H1 (cell line): ENCODE results near the gene ZSWIM4. TPM values are rescaled to one million over a fixed set of nuclear protein-coding genes. Genes with fewer than 3 reads are reported as not detected.
A peak's percentile ranks its signal among the peaks of the same experiment; 100 is the strongest.

Source experiments
- CTCF ChIA-PET: fragments of 300-600 bp; sonication (Branson Sonifier 250); formaldehyde crosslinking; loops from one replicate; lab custom pipeline; 2021; ENCODE audit not compliant: partially characterized antibody; lab: Charles Lee
- POLR2A ChIA-PET: fragments of 300-600 bp; sonication (Branson Sonifier 250); formaldehyde crosslinking; loops from one replicate; lab custom pipeline; 2021; ENCODE audit warnings: inconsistent platforms; ENCODE audit not compliant: partially characterized antibody; lab: Charles Lee
- DNase-seq, 2 experiments: peaks; one replicate each; pipeline versions ENCODE4 v3.0.0 to v3.0.0-alpha.2; 2010 to 2022; ENCODE audit warnings: low spot score in 2 of 2, low read depth in 1 of 2, mixed read lengths in 1 of 2
- FAIRE-seq: peaks from 2 replicates; lab custom pipeline; 2011; peaks lifted over from hg19 to GRCh38; lab: Jason Lieb, UNC
- H2AFZ ChIP-seq: 2 replicates; pipeline ENCODE4 v1.8.1; 2012; ENCODE audit warnings: low read length, inconsistent platforms
- H2AK5ac ChIP-seq: 2 replicates; pipeline ENCODE4 v1.6.1; 2013; ENCODE audit warnings: low read depth, low read length
- H2BK120ac ChIP-seq: replicated peaks from 2 replicates; pipeline ENCODE3; 2013; ENCODE audit warnings: low read depth, low read length, inconsistent platforms
- H2BK12ac ChIP-seq: 2 replicates; pipeline ENCODE4 v1.6.1; 2013; ENCODE audit warnings: low read depth, low read length
- H2BK15ac ChIP-seq: 2 replicates; pipeline ENCODE4 v1.6.1; 2013; ENCODE audit warnings: low read length
- H2BK20ac ChIP-seq: 2 replicates; pipeline ENCODE4 v1.6.1; 2013; ENCODE audit warnings: low read length
- H2BK5ac ChIP-seq: 2 replicates; pipeline ENCODE4 v1.6.1; 2013; ENCODE audit warnings: low read depth, low read length
- H3K14ac ChIP-seq: 2 replicates; pipeline ENCODE4 v1.6.1; 2013; ENCODE audit warnings: inconsistent platforms; ENCODE audit not compliant: insufficient read length
- H3K18ac ChIP-seq: 2 replicates; pipeline ENCODE4 v1.6.1; 2013; ENCODE audit warnings: low read length; ENCODE audit errors: extremely low read depth
- H3K23ac ChIP-seq: 2 replicates; pipeline ENCODE4 v1.6.1; 2013; ENCODE audit warnings: inconsistent platforms; ENCODE audit not compliant: insufficient read length
- H3K23me2 ChIP-seq: 2 replicates; pipeline ENCODE4 v1.6.1; 2013; ENCODE audit warnings: low read depth, low read length
- H3K27ac ChIP-seq: 2 replicates; pipeline ENCODE4 v1.6.1; 2011; ENCODE audit warnings: low read depth, low read length, inconsistent platforms
- H3K27me3 ChIP-seq, 4 experiments: replicated peaks in 1 of 4; 1 replicate in 1 of 4; 2 replicates in 3 of 4; pipeline versions ENCODE4 v1.6.1 to v1.8.1; 2011 to 2013; ENCODE audit warnings: low read length in 3 of 4, mild to moderate bottlenecking in 3 of 4, inconsistent platforms in 2 of 4, mixed read lengths in 2 of 4, moderate library complexity in 1 of 4; ENCODE audit not compliant: control insufficient read depth in 3 of 4, insufficient read depth in 3 of 4; ENCODE audit errors: extremely low read depth in 1 of 4
- H3K36me3 ChIP-seq, 4 experiments: 2 replicates each; pipeline versions ENCODE4 v1.6.1 to v1.8.1; 2011 to 2013; ENCODE audit warnings: mild to moderate bottlenecking in 4 of 4, low read length in 3 of 4, moderate library complexity in 2 of 4, control low read depth in 1 of 4, inconsistent platforms in 1 of 4; ENCODE audit not compliant: insufficient read depth in 4 of 4, control insufficient read depth in 2 of 4
- H3K4ac ChIP-seq: replicated peaks from 2 replicates; pipeline ENCODE3; 2013; ENCODE audit warnings: low read length, low read depth, mixed read lengths, inconsistent platforms; ENCODE audit not compliant: insufficient read length
- H3K4me1 ChIP-seq, 4 experiments: replicated peaks in 1 of 4; 1 replicate in 1 of 4; 2 replicates in 3 of 4; pipeline versions ENCODE4 v1.6.1 to v1.8.1; 2011 to 2013; ENCODE audit warnings: low read length in 3 of 4, inconsistent platforms in 2 of 4, mixed read lengths in 1 of 4; ENCODE audit not compliant: insufficient read depth in 4 of 4, control insufficient read depth in 3 of 4
- H3K4me2 ChIP-seq, 2 experiments: 2 replicates each; pipeline versions ENCODE4 v1.6.1 to v1.8.1; 2011 to 2013; ENCODE audit warnings: low read depth in 2 of 2, low read length in 2 of 2, control low read depth in 1 of 2, inconsistent platforms in 1 of 2, mild to moderate bottlenecking in 1 of 2; ENCODE audit not compliant: insufficient read depth in 1 of 2
- H3K4me3 ChIP-seq, 4 experiments: fragments of 200-600, 300-600 bp in 1 of 4; sonication (generic), shearing (Covaris generic), sonication (Bioruptor Twin) in 1 of 4; 2 replicates each; pipeline versions ENCODE4 v1.5.1 to v1.8.1; 2011 to 2016; ENCODE audit warnings: low read length in 4 of 4, low read depth in 3 of 4, control low read depth in 2 of 4, inconsistent platforms in 2 of 4, mild to moderate bottlenecking in 2 of 4, mixed read lengths in 1 of 4, moderate library complexity in 1 of 4; ENCODE audit not compliant: insufficient read depth in 2 of 4; ENCODE audit errors: extremely low read depth in 1 of 4
- H3K56ac ChIP-seq: replicated peaks from 2 replicates; pipeline ENCODE3; 2013; ENCODE audit warnings: low read depth, mild to moderate bottlenecking, mixed read lengths, low read length, inconsistent platforms; ENCODE audit not compliant: insufficient read length
- H3K79me1 ChIP-seq: 2 replicates; pipeline ENCODE4 v1.6.1; 2013; ENCODE audit warnings: low read depth, low read length, control low read depth
- H3K79me2 ChIP-seq, 2 experiments: 2 replicates each; pipeline versions ENCODE4 v1.6.1 to v1.8.1; 2012 to 2013; ENCODE audit warnings: low read length in 2 of 2, mild to moderate bottlenecking in 2 of 2, inconsistent platforms in 1 of 2; ENCODE audit not compliant: insufficient read depth in 2 of 2, control insufficient read depth in 1 of 2
- H3K9ac ChIP-seq, 4 experiments: replicated peaks in 1 of 4; 1 replicate in 1 of 4; 2 replicates in 3 of 4; pipeline versions ENCODE4 v1.6.1 to v1.8.1; 2011 to 2013; ENCODE audit warnings: low read depth in 3 of 4, low read length in 3 of 4, control low read depth in 2 of 4, mild to moderate bottlenecking in 2 of 4, moderate library complexity in 2 of 4, inconsistent platforms in 1 of 4; ENCODE audit errors: extremely low read depth in 1 of 4
- H3K9me3 ChIP-seq, 2 experiments: 2 replicates each; pipeline versions ENCODE4 v1.6.1 to v1.8.1; 2012 to 2013; ENCODE audit warnings: mild to moderate bottlenecking in 2 of 2, moderate library complexity in 2 of 2, control low read depth in 1 of 2, inconsistent platforms in 1 of 2, low read depth in 1 of 2, low read length in 1 of 2, mixed read lengths in 1 of 2; ENCODE audit not compliant: insufficient read depth in 2 of 2
- H4K20me1 ChIP-seq, 2 experiments: replicated peaks in 1 of 2; 2 replicates each; pipeline versions ENCODE3 to v1.8.1; 2011 to 2013; ENCODE audit warnings: inconsistent platforms in 2 of 2, low read length in 2 of 2, mild to moderate bottlenecking in 1 of 2; ENCODE audit not compliant: insufficient read depth in 2 of 2, control insufficient read depth in 1 of 2
- H4K5ac ChIP-seq: 2 replicates; pipeline ENCODE4 v1.6.1; 2013; ENCODE audit warnings: low read length, low read depth, mixed read lengths, inconsistent platforms; ENCODE audit not compliant: insufficient read length
- H4K8ac ChIP-seq: 2 replicates; pipeline ENCODE4 v1.8.0; 2013; ENCODE audit warnings: mild to moderate bottlenecking, moderate library complexity, low read length, inconsistent platforms; ENCODE audit not compliant: insufficient read depth; ENCODE audit errors: extremely low read depth
- H4K91ac ChIP-seq: replicated peaks from 2 replicates; pipeline ENCODE3; 2013; ENCODE audit warnings: low read length, mixed read lengths, inconsistent platforms; ENCODE audit not compliant: insufficient read length
- BCL11A ChIP-seq, 2 experiments: IDR thresholded peaks; one replicate each; pipeline ENCODE4 v1.6.1; 2011; ENCODE audit warnings: low read depth in 2 of 2, low read length in 2 of 2, mild to moderate bottlenecking in 2 of 2
- GABPA ChIP-seq: IDR thresholded peaks from 2 replicates; pipeline ENCODE4 v1.6.1; 2011; ENCODE audit warnings: mild to moderate bottlenecking, low read length, moderate library complexity, borderline replicate concordance; ENCODE audit not compliant: insufficient read depth
- JUN ChIP-seq: IDR thresholded peaks from 2 replicates; pipeline ENCODE4 v1.6.1; 2011; ENCODE audit warnings: low read depth, mild to moderate bottlenecking, improper control_type of control experiment, low read length
- RAD21 ChIP-seq, 2 experiments: IDR thresholded peaks in 1 of 2; conservative IDR thresholded peaks in 1 of 2; 2 replicates each; pipeline ENCODE4 v1.6.1; 2011; ENCODE audit warnings: low read depth in 2 of 2, low read length in 2 of 2, improper control_type of control experiment in 1 of 2, inconsistent platforms in 1 of 2, mild to moderate bottlenecking in 1 of 2, moderate library complexity in 1 of 2
- RFX5 ChIP-seq: IDR thresholded peaks from 2 replicates; pipeline ENCODE4 v1.6.1; 2011; ENCODE audit warnings: low read depth, low read length, improper control_type of control experiment, borderline replicate concordance
- RNF2 ChIP-seq: fragments of 200-900, 300-1000 bp; sonication (generic); IDR thresholded peaks from 2 replicates; pipeline ENCODE4 v1.7.1; 2016; ENCODE audit warnings: borderline replicate concordance, low read depth, mild to moderate bottlenecking, antibody characterized with exemption, low read length; ENCODE audit not compliant: poor library complexity, severe bottlenecking; ENCODE audit errors: missing control alignments
- RXRA ChIP-seq: IDR thresholded peaks from 2 replicates; pipeline ENCODE4 v1.6.1; 2011; ENCODE audit warnings: low read depth, mild to moderate bottlenecking, low read length, moderate library complexity; ENCODE audit not compliant: insufficient read depth
- SIRT6 ChIP-seq: IDR thresholded peaks from one replicate; pipeline ENCODE4 v1.7.1; 2012; ENCODE audit warnings: low read length, inconsistent platforms
- SUZ12 ChIP-seq: fragments of 200-600 bp; sonication (generic); IDR thresholded peaks from 2 replicates; pipeline ENCODE4 v1.6.1; 2012; ENCODE audit warnings: mild to moderate bottlenecking, inconsistent platforms, low read length, moderate library complexity, mixed read lengths
- WGBS, 2 experiments: shearing (Covaris generic) in 1 of 2; methylation state at CpG; one replicate each; pipeline versions ENCODE4 v1.1.6 to v1.1.7; 2013 to 2015; ENCODE audit warnings: low lambda C conversion rate in 2 of 2, mixed read lengths in 2 of 2, inconsistent platforms in 1 of 2, low coverage in 1 of 2, missing lambda C conversion rate in 1 of 2; ENCODE audit not compliant: insufficient replicate concordance in 2 of 2, insufficient coverage in 1 of 2, insufficient read length in 1 of 2; ENCODE audit errors: extremely low coverage in 1 of 2, missing lambda C conversion rate in 1 of 2; 5-methylcytosine and 5-hydroxymethylcytosine counted together
- polyA plus RNA-seq, 7 experiments: library from polyadenylated mRNA; depleted of rRNA in 3 of 7; stranded (reverse) in 5 of 7; unstranded in 2 of 7; fragments of >200 nt in 5 of 7; fragments of 200-250 nt in 2 of 7; gene quantifications; 1 replicate in 5 of 7; 2 replicates in 1 of 7; 4 replicates in 1 of 7; pipeline versions ENCODE4 v1.2.1 to v1.2.3, GENCODE V29; 2011 to 2013; ENCODE audit warnings: missing spikeins in 2 of 7, mixed read lengths in 2 of 7
- total RNA-seq: library from RNA; stranded (reverse); fragmentation: NEBNext Ultra II Directional; extraction: Animal tissue kit (Norgen Biotek cat#: 25700); gene quantifications from 2 replicates; pipeline ENCODE4 v1.2.1, GENCODE V29; 2021

ZSWIM4 gene
- total and polyA plus RNA-seq, 2 of the 8 experiments (the other 6 are each of a cell fraction or from before 2014, with no cell fraction given): 12.2 to 31.1 TPM

GRCh38 chr19:13848798-13849676, 53.8 kb downstream of the ZSWIM4 start:
- Histone ChIP-seq H3K4me1 (peaks cover 6 to 26% (median 20%) of the 10 kb centered on the region in 4 experiments), H4K8ac (peak overlapping the region; percentile 88), H3K79me2 (no peaks in the 10 kb centered on the region), H3K27ac (no peak overlapping the region), H3K4me2 (no peak overlapping the region; a peak in 1 of 4 replicates), H2BK120ac (peak overlapping the region; percentile 9), H2AFZ (no peak overlapping the region), H4K5ac (no peak overlapping the region), H3K56ac (no peak overlapping the region), H3K36me3 (no peaks in the 10 kb centered on the region), H3K4me3 (no peak overlapping the region), H4K91ac (no peak overlapping the region), H2AK5ac (peak overlapping the region; percentile 68), H2BK12ac (peak overlapping the region; percentile 52; the same call in 1 of the 2 replicates), H3K14ac (no peak overlapping the region), H2BK15ac (peak overlapping the region; percentile 21; the same call in 1 of the 2 replicates), H3K4ac (no peak overlapping the region), H3K23me2 (peaks cover 13% of the 10 kb centered on the region; the same call in 1 of the 2 replicates), H4K20me1 (no peaks in the 10 kb centered on the region), H2BK5ac (0 out of 2 replicates have a peak overlapping the region, but pooled peaks have one; percentile 1), H2BK20ac (peak overlapping the region; percentile 29; the same call in 1 of the 2 replicates), H3K27me3 (no peaks in the 10 kb centered on the region), H3K9me3 (no peaks in the 10 kb centered on the region), H3K18ac (no peak overlapping the region), H3K79me1 (no peaks in the 10 kb centered on the region), H3K23ac (no peak overlapping the region), H3K9ac (no peak overlapping the region)
- FAIRE-seq (no peak), DNase-seq (no peak)
- POLR2A ChIA-PET: interaction anchor here (0.5 to 9.2 kb wide), 9 partner anchors 10 to 412 kb away, joined by 3 to 62 read pairs (median 4); partner anchors contain the start of gene ZSWIM4
- CTCF ChIA-PET: interaction anchor here (1.2 to 4.8 kb wide), 5 partner anchors 9 to 15 kb away, joined by 3 to 32 read pairs (median 5); no protein-coding TSS in a partner anchor
- WGBS, 2 experiments: 85% methylated on average over 16 of the region's 16 CpGs; no CpG with 5 or more reads in 1 of the 2 experiments
- TF ChIP-seq JUN: no peak
- no peak for TF ChIP-seq GABPA
- TF ChIP-seq SIRT6: no peak
- TF ChIP-seq SUZ12: no peak
- no peak for TF ChIP-seq RNF2
- no peak for TF ChIP-seq BCL11A (IDR thresholded peaks at IDR 0.05; ENCODE audit: low read depth in 2 of 2, low read length in 2 of 2)
- no peak for TF ChIP-seq RAD21 (IDR thresholded peaks at IDR 0.05 in 1 of 2, conservative IDR thresholded peaks at IDR 0.05 in 1 of 2; ENCODE audit: low read depth in 2 of 2, low read length in 2 of 2)
- TF ChIP-seq RXRA: no peak
- TF ChIP-seq RFX5: no peak
